Stimulated activated CD8-positive, alpha-beta memory T cell treated with anti-CD3 and anti-CD28 coated beads, Interleukin-7, amount 100 ng/mL, for 48 hours (primary cell): Measurements from ENCODE around the gene GLT8D2.
"Not testable (repeated sequence)": the region's sequence is repeated elsewhere in the genome, so short reads cannot be mapped to it uniquely, and the experiment has no call there.

ENCODE experiments used
- DNase-seq, 2 donors: peaks; one replicate each; pipeline ENCODE4 v3.0.0-alpha.2; 2020; ENCODE audit warnings: low read depth in 1 of 2; ENCODE audit errors: extremely low read depth in 1 of 2

The GLT8D2 gene

GRCh38 chr12:104054681-104055346 lies 4.8 kb upstream of the GLT8D2 start:
- DNase-seq, result no peak

GRCh38 chr12:104050436-104050835 lies 449 bp upstream of the GLT8D2 start:
- no peak for DNase-seq

- no peak for DNase-seq
Measured at GRCh38 chr12:104049278-104049902, 597 bp downstream of the GLT8D2 start.

- DNase-seq, result no peak
Measured at GRCh38 chr12:104048811-104049210, 1.2 kb downstream of the GLT8D2 start.

- DNase-seq, result no peak
Measured at GRCh38 chr12:104048162-104048561, 1.8 kb downstream of the GLT8D2 start.

GRCh38 chr12:104046306-104046705 lies 3.7 kb downstream of the GLT8D2 start:
- DNase-seq, result no peak

GRCh38 chr12:104044158-104044557 lies 5.8 kb downstream of the GLT8D2 start:
- no peak for DNase-seq

GRCh38 chr12:104042580-104042979 lies 7.4 kb downstream of the GLT8D2 start:
- DNase-seq, result no peak

GRCh38 chr12:104039769-104040168 lies 10.2 kb downstream of the GLT8D2 start:
- not testable (repeated sequence) for DNase-seq

- not testable (repeated sequence) for DNase-seq
Measured at GRCh38 chr12:104036143-104036542, 13.8 kb downstream of the GLT8D2 start.

- DNase-seq, result not testable (repeated sequence)
Measured at GRCh38 chr12:104030596-104030995, 19.4 kb downstream of the GLT8D2 start.

GRCh38 chr12:104026841-104027599 lies 23.0 kb downstream of the GLT8D2 start:
- no peak for DNase-seq

GRCh38 chr12:104025771-104026170 lies 24.2 kb downstream of the GLT8D2 start:
- DNase-seq, result no peak

GRCh38 chr12:104024348-104024747 lies 25.6 kb downstream of the GLT8D2 start:
- no peak for DNase-seq

- DNase-seq, result no peak
Measured at GRCh38 chr12:104023710-104024109, 26.3 kb downstream of the GLT8D2 start.

- DNase-seq, result no peak
Measured at GRCh38 chr12:104022786-104023185, 27.2 kb downstream of the GLT8D2 start.

GRCh38 chr12:104021862-104022261 lies 28.1 kb downstream of the GLT8D2 start:
- DNase-seq, result not testable (repeated sequence)

GRCh38 chr12:104012331-104012730 lies 37.7 kb downstream of the GLT8D2 start:
- DNase-seq, result no peak

GRCh38 chr12:104011253-104011652 lies 38.7 kb downstream of the GLT8D2 start:
- no peak for DNase-seq

GRCh38 chr12:104010606-104011169 lies 39.3 kb downstream of the GLT8D2 start:
- no peak for DNase-seq

GRCh38 chr12:104010121-104010520 lies 39.9 kb downstream of the GLT8D2 start:
- no peak for DNase-seq

GRCh38 chr12:104006929-104007328 lies 43.1 kb downstream of the GLT8D2 start:
- DNase-seq, result no peak
